Panc1 (cell line): ENCODE results near the gene TET3.

Experiments
- POLR2AphosphoS5 ChIP-seq: IDR thresholded peaks from 2 replicates; pipeline ENCODE4 v1.6.1; 2012; ENCODE audit warnings: mild to moderate bottlenecking, low read depth, low read length, moderate library complexity
- TCF7L2 ChIP-seq: IDR thresholded peaks from 2 replicates; pipeline ENCODE4 v1.6.1; 2011; ENCODE audit warnings: mild to moderate bottlenecking, low read depth, low read length, inconsistent platforms
- TF ChIP-seq, protein P1 (sequence below), 2 experiments: IDR thresholded peaks; 2 replicates each; pipeline ENCODE4 v1.6.1; 2011 to 2012; ENCODE audit warnings: low read depth in 2 of 2, control low read depth in 1 of 2, low read length in 1 of 2, mild to moderate bottlenecking in 1 of 2, moderate library complexity in 1 of 2; ENCODE audit not compliant: insufficient read depth in 1 of 2
- TF ChIP-seq, protein P2 (sequence below): fragments of 450-650 bp; IDR thresholded peaks from 2 replicates; pipeline ENCODE4 v1.5.1; 2017; ENCODE audit warnings: mild to moderate bottlenecking

DNA sequence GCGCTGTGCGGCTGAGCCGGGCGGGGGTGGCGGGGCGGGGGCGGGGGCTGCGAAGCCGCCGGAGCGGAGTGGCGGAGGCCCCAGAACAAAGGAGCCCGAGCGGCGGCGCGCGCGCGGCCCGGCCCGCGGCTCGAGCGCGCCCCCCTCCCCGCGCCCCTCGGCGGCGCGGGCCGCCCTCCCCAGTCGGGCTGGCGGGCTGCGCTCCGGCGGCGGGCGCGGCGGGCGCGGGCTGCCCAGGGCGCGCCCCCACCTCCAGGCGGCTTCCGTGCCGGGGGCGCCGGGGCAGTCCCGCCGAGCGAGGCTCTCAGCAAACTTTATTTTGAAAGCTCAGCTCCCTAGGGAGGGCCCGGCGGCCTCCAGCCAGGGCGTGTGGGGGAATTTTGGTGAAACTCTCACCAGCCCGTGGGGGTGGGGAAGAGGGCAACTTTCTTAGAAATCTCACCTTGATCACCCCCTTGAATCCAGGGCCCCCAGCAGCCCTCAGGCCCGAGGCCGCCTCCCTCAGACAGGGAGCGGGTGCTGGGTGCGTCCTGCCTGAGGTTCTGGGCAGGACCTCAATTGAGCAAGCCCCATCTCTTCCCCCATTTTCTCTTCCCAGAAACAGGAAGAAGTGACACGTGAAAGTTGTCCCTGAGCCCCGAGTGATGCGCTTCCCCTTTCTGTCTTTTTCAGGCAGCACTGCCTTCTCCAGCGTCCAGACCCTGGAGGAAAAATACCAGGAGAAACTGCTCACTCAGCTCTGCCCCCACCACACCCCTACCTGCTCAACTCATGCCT lies 786 bp downstream of the TET3 start:
- TF ChIP-seq, protein P1, sequence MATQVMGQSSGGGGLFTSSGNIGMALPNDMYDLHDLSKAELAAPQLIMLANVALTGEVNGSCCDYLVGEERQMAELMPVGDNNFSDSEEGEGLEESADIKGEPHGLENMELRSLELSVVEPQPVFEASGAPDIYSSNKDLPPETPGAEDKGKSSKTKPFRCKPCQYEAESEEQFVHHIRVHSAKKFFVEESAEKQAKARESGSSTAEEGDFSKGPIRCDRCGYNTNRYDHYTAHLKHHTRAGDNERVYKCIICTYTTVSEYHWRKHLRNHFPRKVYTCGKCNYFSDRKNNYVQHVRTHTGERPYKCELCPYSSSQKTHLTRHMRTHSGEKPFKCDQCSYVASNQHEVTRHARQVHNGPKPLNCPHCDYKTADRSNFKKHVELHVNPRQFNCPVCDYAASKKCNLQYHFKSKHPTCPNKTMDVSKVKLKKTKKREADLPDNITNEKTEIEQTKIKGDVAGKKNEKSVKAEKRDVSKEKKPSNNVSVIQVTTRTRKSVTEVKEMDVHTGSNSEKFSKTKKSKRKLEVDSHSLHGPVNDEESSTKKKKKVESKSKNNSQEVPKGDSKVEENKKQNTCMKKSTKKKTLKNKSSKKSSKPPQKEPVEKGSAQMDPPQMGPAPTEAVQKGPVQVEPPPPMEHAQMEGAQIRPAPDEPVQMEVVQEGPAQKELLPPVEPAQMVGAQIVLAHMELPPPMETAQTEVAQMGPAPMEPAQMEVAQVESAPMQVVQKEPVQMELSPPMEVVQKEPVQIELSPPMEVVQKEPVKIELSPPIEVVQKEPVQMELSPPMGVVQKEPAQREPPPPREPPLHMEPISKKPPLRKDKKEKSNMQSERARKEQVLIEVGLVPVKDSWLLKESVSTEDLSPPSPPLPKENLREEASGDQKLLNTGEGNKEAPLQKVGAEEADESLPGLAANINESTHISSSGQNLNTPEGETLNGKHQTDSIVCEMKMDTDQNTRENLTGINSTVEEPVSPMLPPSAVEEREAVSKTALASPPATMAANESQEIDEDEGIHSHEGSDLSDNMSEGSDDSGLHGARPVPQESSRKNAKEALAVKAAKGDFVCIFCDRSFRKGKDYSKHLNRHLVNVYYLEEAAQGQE (IDR thresholded peaks at IDR 0.05; ENCODE audit: insufficient read depth in 1 of 2, low read depth in 2 of 2, low read length in 1 of 2) = no peak
- TF ChIP-seq, protein P2, sequence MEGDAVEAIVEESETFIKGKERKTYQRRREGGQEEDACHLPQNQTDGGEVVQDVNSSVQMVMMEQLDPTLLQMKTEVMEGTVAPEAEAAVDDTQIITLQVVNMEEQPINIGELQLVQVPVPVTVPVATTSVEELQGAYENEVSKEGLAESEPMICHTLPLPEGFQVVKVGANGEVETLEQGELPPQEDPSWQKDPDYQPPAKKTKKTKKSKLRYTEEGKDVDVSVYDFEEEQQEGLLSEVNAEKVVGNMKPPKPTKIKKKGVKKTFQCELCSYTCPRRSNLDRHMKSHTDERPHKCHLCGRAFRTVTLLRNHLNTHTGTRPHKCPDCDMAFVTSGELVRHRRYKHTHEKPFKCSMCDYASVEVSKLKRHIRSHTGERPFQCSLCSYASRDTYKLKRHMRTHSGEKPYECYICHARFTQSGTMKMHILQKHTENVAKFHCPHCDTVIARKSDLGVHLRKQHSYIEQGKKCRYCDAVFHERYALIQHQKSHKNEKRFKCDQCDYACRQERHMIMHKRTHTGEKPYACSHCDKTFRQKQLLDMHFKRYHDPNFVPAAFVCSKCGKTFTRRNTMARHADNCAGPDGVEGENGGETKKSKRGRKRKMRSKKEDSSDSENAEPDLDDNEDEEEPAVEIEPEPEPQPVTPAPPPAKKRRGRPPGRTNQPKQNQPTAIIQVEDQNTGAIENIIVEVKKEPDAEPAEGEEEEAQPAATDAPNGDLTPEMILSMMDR = no peak
- TF ChIP-seq TCF7L2 = no peak
- no peak for TF ChIP-seq POLR2AphosphoS5
